Measurements from ENCODE around the gene PIAS2.
A peak's percentile ranks its signal among the peaks of the same experiment; 100 is the strongest.

Gene PIAS2

DNA sequence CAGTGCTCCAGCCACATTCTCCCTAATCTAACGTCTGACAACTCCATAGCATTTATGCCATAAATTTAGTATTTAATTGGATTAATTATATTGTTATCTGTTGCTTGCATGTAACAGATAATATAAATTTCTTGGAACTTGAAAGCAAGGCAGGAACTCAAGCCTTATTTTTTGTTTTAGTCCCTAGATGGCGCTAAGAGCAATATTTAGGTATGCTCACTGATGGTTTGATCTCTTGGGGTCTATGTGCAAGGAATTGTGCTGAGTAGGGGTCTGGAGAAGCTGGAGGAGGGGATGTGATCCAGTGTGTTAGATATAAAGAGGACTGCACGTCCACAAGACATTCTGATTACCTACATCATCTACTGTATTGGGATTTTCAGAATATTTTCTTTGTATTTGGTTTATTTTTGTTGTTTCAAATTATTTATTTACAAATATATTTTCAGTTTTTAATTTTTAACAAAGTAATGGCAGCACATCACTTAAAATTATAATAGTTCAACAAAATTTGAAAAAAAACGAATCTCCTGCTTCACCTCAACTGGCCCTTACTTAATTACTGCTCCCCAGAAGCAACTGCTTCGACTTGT lies 32.9 kb upstream of the PIAS2 start:
- H3K4me1 ChIP-seq (ENCODE audit: control extremely low read depth in 1 of 4, control insufficient read depth in 4 of 4, insufficient read depth in 4 of 4, low read length in 3 of 4) = peaks cover 2 to 6% (median 5%) of the 10 kb centered on the region in 4 experiments
- CTCF ChIA-PET = interaction anchor here (1.2 to 3.0 kb wide), 2 partner anchors 13 to 33 kb away, joined by 3 to 11 read pairs; partner anchors contain the start of genes KATNAL2 and PIAS2
- 79% methylated on average over 2 of the region's 5 CpGs for WGBS (ENCODE audit: insufficient coverage)
- DNase-seq = peak; percentile 14 to 30 (median 30)
- no peaks in the 10 kb centered on the region for H3K36me3 ChIP-seq (ENCODE audit: control insufficient read depth in 4 of 4, insufficient read depth in 4 of 4, low read length in 3 of 4)
- H3K9me3 ChIP-seq (ENCODE audit: control extremely low read depth in 1 of 5, control insufficient read depth in 4 of 5, insufficient read depth in 2 of 5, low read depth in 1 of 5, low read length in 4 of 5) = no peaks in the 10 kb centered on the region
- no peak overlapping the region for H3K27ac ChIP-seq (ENCODE audit: insufficient read depth in 1 of 2, low read depth in 1 of 2, low read length in 2 of 2, poor library complexity in 1 of 2, severe bottlenecking in 2 of 2)
- H3K27me3 ChIP-seq (replicated peaks in 2 of 5; ENCODE audit: control insufficient read depth in 4 of 5, insufficient read depth in 5 of 5, low read length in 4 of 5) = peaks cover 0 to 2% (median 0%) of the 10 kb centered on the region in 5 experiments
- POLR2A ChIA-PET = no interaction called here
- H3K4me3 ChIP-seq (ENCODE audit: control insufficient read depth in 1 of 7, extremely low read depth in 1 of 7, insufficient read depth in 4 of 7, low read depth in 2 of 7, low read length in 6 of 7) = no peak overlapping the region

DNA sequence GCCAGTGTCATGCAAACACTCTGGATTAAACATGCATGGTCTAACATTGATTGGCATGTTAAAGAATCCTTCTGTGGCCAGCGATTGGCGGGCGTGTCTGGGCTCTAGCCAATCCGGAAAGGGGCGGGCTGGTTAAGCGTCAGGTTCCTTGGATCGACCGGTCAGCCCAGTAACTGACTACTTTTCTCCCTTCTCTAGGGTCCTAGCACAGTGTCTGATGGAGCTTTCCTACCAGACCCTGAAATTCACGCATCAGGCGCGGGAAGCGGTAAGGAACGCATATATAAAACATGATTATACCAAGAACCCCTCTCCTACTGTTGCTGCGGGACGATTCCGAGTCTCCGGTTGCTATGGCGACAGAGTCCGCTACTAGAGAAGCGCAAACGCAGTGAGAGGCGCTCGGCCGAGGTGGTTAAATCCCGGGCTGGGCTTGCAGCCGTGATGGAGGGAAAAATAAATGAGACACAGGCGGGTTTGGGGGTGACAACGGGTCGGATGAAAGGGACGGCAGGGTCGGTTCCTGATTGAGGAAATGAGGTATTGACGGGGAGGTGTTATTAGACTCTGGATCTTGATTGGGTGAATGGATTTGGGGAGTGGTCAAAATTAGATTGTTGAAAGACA lies 29.5 kb upstream of the PIAS2 start:
- 0% methylated on average over 24 of the region's 32 CpGs for WGBS (ENCODE audit: insufficient coverage)
- H3K36me3 ChIP-seq (ENCODE audit: control insufficient read depth in 4 of 4, insufficient read depth in 4 of 4, low read length in 3 of 4) = no peaks in the 10 kb centered on the region
- peak overlapping the region; percentile 69 to 97 (median 85) for H3K4me3 ChIP-seq (ENCODE audit: control insufficient read depth in 1 of 7, extremely low read depth in 1 of 7, insufficient read depth in 4 of 7, low read depth in 2 of 7, low read length in 6 of 7)
- H3K27ac ChIP-seq (ENCODE audit: insufficient read depth in 1 of 2, low read depth in 1 of 2, low read length in 2 of 2, poor library complexity in 1 of 2, severe bottlenecking in 2 of 2) = peak overlapping the region in 1 of 2 experiments; percentile 34
- peaks cover 2 to 6% (median 5%) of the 10 kb centered on the region in 4 experiments for H3K4me1 ChIP-seq (ENCODE audit: control extremely low read depth in 1 of 4, control insufficient read depth in 4 of 4, insufficient read depth in 4 of 4, low read length in 3 of 4)
- no peaks in the 10 kb centered on the region for H3K9me3 ChIP-seq (ENCODE audit: control extremely low read depth in 1 of 5, control insufficient read depth in 4 of 5, insufficient read depth in 2 of 5, low read depth in 1 of 5, low read length in 4 of 5)
- ChIA-PET POLR2A (interaction anchor here (1.5 kb wide), 1 partner anchor 29 kb away, joined by 6 read pairs; the partner anchor contains the start of genes KATNAL2 and PIAS2), CTCF (interaction anchor here (0.5 kb wide), 1 partner anchor 266 kb away, joined by 3 read pairs; no protein-coding TSS in a partner anchor)
- H3K27me3 ChIP-seq (replicated peaks in 2 of 5; ENCODE audit: control insufficient read depth in 4 of 5, insufficient read depth in 5 of 5, low read length in 4 of 5) = peaks cover 0 to 2% (median 0%) of the 10 kb centered on the region in 5 experiments
- DNase-seq = peak; percentile 74 to 86 (median 75)

DNA sequence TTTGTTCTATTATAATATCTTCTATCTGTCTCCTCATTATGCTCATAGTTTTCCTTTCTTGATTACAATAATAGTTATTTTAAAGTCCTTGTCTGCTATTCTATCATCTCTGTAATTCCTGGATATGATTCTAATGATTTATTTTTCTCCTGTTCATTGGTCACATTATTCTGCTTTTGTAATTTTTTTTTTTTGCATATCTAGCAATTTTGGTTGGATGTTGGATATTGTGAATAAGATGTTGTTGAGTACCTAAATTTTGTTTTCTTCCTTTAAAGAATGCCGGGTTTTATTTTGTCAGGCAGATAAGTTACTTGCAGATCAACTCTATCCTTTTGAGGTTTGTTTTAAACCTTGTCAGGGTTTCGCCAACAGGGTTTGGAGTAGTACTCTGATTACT lies 25.3 kb upstream of the PIAS2 start:
- 100% methylated on average over 2 of the region's 2 CpGs for WGBS (ENCODE audit: insufficient coverage)
- peaks cover 0 to 2% (median 0%) of the 10 kb centered on the region in 5 experiments for H3K27me3 ChIP-seq (replicated peaks in 2 of 5; ENCODE audit: control insufficient read depth in 4 of 5, insufficient read depth in 5 of 5, low read length in 4 of 5)
- no peaks in the 10 kb centered on the region for H3K9me3 ChIP-seq (ENCODE audit: control extremely low read depth in 1 of 5, control insufficient read depth in 4 of 5, insufficient read depth in 2 of 5, low read depth in 1 of 5, low read length in 4 of 5)
- ChIA-PET POLR2A (no interaction called here), CTCF (no interaction called here)
- no peak for DNase-seq
- H3K27ac ChIP-seq (ENCODE audit: insufficient read depth in 1 of 2, low read depth in 1 of 2, low read length in 2 of 2, poor library complexity in 1 of 2, severe bottlenecking in 2 of 2) = no peak overlapping the region
- no peak overlapping the region for H3K4me3 ChIP-seq (ENCODE audit: control insufficient read depth in 1 of 7, extremely low read depth in 1 of 7, insufficient read depth in 4 of 7, low read depth in 2 of 7, low read length in 6 of 7)
- peaks cover 2 to 6% (median 5%) of the 10 kb centered on the region in 4 experiments for H3K4me1 ChIP-seq (ENCODE audit: control extremely low read depth in 1 of 4, control insufficient read depth in 4 of 4, insufficient read depth in 4 of 4, low read length in 3 of 4)
- no peaks in the 10 kb centered on the region for H3K36me3 ChIP-seq (ENCODE audit: control insufficient read depth in 4 of 4, insufficient read depth in 4 of 4, low read length in 3 of 4)

DNA sequence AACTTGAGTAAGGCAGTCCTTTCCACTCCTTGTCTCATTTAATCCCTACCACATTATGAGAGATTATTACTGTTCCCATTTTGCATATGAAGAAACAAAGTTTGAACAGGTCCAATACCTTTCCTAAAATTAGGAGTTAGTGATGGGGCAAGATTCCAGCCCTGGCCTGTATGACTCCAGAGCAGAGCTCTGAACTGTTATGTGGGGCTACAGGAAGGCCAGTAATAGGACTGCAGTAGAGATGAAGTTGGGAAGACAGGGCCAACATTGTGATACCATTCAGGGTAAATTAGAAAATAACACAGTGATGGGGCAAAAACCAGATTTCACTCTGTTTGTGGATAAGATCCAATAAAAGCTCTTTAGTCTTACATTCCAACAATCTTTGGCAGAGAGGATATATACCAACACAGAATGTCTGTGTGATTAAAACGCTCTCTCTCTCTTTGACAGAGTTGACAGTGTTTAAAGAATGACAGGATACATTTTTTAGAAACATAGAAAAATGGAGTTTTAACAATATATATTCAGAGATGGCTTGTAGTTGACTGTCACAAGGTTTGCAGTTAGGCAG lies 22.8 kb upstream of the PIAS2 start:
- Histone ChIP-seq H3K4me1 (ENCODE audit: control extremely low read depth in 1 of 4, control insufficient read depth in 4 of 4, insufficient read depth in 4 of 4, low read length in 3 of 4) (peaks cover 0 to 3% (median 0%) of the 10 kb centered on the region in 4 experiments), H3K27ac (ENCODE audit: insufficient read depth in 1 of 2, low read depth in 1 of 2, low read length in 2 of 2, poor library complexity in 1 of 2, severe bottlenecking in 2 of 2) (no peak overlapping the region), H3K27me3 (replicated peaks in 2 of 5; ENCODE audit: control insufficient read depth in 4 of 5, insufficient read depth in 5 of 5, low read length in 4 of 5) (no peaks in the 10 kb centered on the region), H3K4me3 (ENCODE audit: control insufficient read depth in 1 of 7, extremely low read depth in 1 of 7, insufficient read depth in 4 of 7, low read depth in 2 of 7, low read length in 6 of 7) (no peak overlapping the region), H3K9me3 (ENCODE audit: control extremely low read depth in 1 of 5, control insufficient read depth in 4 of 5, insufficient read depth in 2 of 5, low read depth in 1 of 5, low read length in 4 of 5) (peaks cover 0 to 3% (median 0%) of the 10 kb centered on the region in 5 experiments), H3K36me3 (ENCODE audit: control insufficient read depth in 4 of 4, insufficient read depth in 4 of 4, low read length in 3 of 4) (no peaks in the 10 kb centered on the region)
- POLR2A ChIA-PET = no interaction called here
- DNase-seq = no peak
- WGBS (ENCODE audit: insufficient coverage) = no CpG with 5 or more reads among the region's 1 CpG
- CTCF ChIA-PET = interaction anchor here (0.6 kb wide), 1 partner anchor 11 kb away, joined by 4 read pairs; no protein-coding TSS in a partner anchor

DNA sequence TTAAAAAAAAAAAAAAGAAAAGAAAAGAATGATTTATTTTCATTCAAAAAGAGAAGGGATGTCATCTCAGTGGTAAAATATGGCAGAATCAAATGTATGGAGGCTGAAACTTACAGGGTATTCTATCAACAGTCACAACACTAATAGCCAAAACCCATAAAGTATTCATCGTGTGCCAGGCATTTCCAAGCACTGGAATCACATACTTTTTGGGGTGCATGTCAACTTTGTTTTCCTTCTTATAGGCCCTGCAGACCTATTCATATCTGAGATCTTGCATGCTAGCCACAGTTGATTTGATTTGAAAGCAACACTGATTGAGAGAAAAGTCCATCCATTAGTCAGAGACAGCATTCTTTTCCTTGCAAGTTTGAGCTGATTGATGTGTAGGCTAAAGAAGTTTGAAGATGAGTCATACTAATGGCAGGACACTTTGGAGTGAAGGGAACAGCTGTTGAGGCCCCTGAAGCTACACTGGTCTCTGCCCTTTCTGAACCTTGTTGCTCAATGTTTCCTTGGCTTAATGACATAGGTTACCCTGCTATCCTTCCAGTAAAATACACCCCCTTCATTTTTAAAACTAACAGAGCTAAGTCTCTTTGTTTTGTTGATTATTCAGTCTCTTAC lies 22.1 kb upstream of the PIAS2 start:
- ChIA-PET POLR2A (no interaction called here), CTCF (interaction anchor here (0.6 kb wide), 1 partner anchor 11 kb away, joined by 4 read pairs; no protein-coding TSS in a partner anchor)
- no peak overlapping the region for H3K27ac ChIP-seq (ENCODE audit: insufficient read depth in 1 of 2, low read depth in 1 of 2, low read length in 2 of 2, poor library complexity in 1 of 2, severe bottlenecking in 2 of 2)
- no peak for DNase-seq
- no peaks in the 10 kb centered on the region for H3K27me3 ChIP-seq (replicated peaks in 2 of 5; ENCODE audit: control insufficient read depth in 4 of 5, insufficient read depth in 5 of 5, low read length in 4 of 5)
- H3K4me3 ChIP-seq (ENCODE audit: control insufficient read depth in 1 of 7, extremely low read depth in 1 of 7, insufficient read depth in 4 of 7, low read depth in 2 of 7, low read length in 6 of 7) = no peak overlapping the region
- H3K36me3 ChIP-seq (ENCODE audit: control insufficient read depth in 4 of 4, insufficient read depth in 4 of 4, low read length in 3 of 4) = no peaks in the 10 kb centered on the region
- H3K4me1 ChIP-seq (ENCODE audit: control extremely low read depth in 1 of 4, control insufficient read depth in 4 of 4, insufficient read depth in 4 of 4, low read length in 3 of 4) = peaks cover 0 to 4% (median 0%) of the 10 kb centered on the region in 4 experiments
- no CpG with 5 or more reads among the region's 1 CpG for WGBS (ENCODE audit: insufficient coverage)
- peaks cover 0 to 3% (median 0%) of the 10 kb centered on the region in 5 experiments for H3K9me3 ChIP-seq (ENCODE audit: control extremely low read depth in 1 of 5, control insufficient read depth in 4 of 5, insufficient read depth in 2 of 5, low read depth in 1 of 5, low read length in 4 of 5)

DNA sequence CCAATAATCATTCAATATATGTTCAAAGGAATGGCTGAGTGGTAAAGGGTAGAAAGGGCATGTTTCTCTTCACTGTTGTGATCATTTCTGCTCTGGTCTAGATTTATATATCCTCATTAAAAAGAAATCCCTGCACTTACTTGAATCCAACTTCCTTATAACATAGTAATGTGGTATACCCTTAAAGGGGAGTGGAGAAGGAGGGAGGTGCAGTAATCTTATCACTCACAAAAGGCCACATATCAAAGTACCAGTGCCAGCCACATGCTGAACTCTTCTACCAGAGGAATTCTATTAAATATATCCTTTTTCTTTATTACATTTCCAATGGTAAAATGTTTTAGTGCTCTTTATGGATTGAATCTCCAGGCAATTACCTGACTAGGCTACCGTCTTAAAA lies 3.3 kb upstream of the PIAS2 start:
- POLR2A ChIA-PET = no interaction called here
- Histone ChIP-seq H3K27me3 (replicated peaks in 2 of 5; ENCODE audit: control insufficient read depth in 4 of 5, insufficient read depth in 5 of 5, low read length in 4 of 5) (no peaks in the 10 kb centered on the region), H3K36me3 (ENCODE audit: control insufficient read depth in 4 of 4, insufficient read depth in 4 of 4, low read length in 3 of 4) (no peaks in the 10 kb centered on the region), H3K27ac (ENCODE audit: insufficient read depth in 1 of 2, low read depth in 1 of 2, low read length in 2 of 2, poor library complexity in 1 of 2, severe bottlenecking in 2 of 2) (no peak overlapping the region), H3K9me3 (ENCODE audit: control extremely low read depth in 1 of 5, control insufficient read depth in 4 of 5, insufficient read depth in 2 of 5, low read depth in 1 of 5, low read length in 4 of 5) (no peaks in the 10 kb centered on the region), H3K4me1 (ENCODE audit: control extremely low read depth in 1 of 4, control insufficient read depth in 4 of 4, insufficient read depth in 4 of 4, low read length in 3 of 4) (peaks cover 10 to 20% (median 15%) of the 10 kb centered on the region in 4 experiments), H3K4me3 (ENCODE audit: control insufficient read depth in 1 of 7, extremely low read depth in 1 of 7, insufficient read depth in 4 of 7, low read depth in 2 of 7, low read length in 6 of 7) (no peak overlapping the region)
- no CpG with 5 or more reads among the region's 1 CpG for WGBS (ENCODE audit: insufficient coverage)
- peak in 1 of 3 donors; percentile 10 for DNase-seq
- CTCF ChIA-PET = no interaction called here

Measured in common myeloid progenitor, CD34-positive (primary cell).